Measurements from ENCODE around the gene PLOD3. TPM values are rescaled to one million over a fixed set of nuclear protein-coding genes. Genes with fewer than 3 reads are reported as not detected.
A peak's percentile ranks its signal among the peaks of the same experiment; 100 is the strongest.
"Not testable (repeated sequence)": the region's sequence is repeated elsewhere in the genome, so short reads cannot be mapped to it uniquely, and the experiment has no call there.

Gene PLOD3
- total and polyA plus RNA-seq, 4 donors, result 38.9 to 104 (median 58.2) TPM

GRCh38 chr7:101258243-101258731 is 40.9 kb upstream of the PLOD3 start:
- no peak for TF ChIP-seq CTCF (IDR thresholded peaks at IDR 0.05; ENCODE audit: control extremely low read depth, extremely low read depth)
- Histone ChIP-seq H3K27ac (ENCODE audit: low read depth in 1 of 2, low read length in 1 of 2) (no peak overlapping the region), H3K4me1 (ENCODE audit: control insufficient read depth in 5 of 5, insufficient read depth in 5 of 5, low read length in 5 of 5) (no peaks in the 10 kb centered on the region), H3K9me3 (ENCODE audit: control insufficient read depth in 4 of 4, insufficient read depth in 3 of 4, low read length in 3 of 4) (no peaks in the 10 kb centered on the region), H3K4me3 (no peak overlapping the region), H3K9ac (ENCODE audit: insufficient read depth in 1 of 2, low read length in 2 of 2) (no peak overlapping the region), H3K36me3 (ENCODE audit: control insufficient read depth in 4 of 4, insufficient read depth in 4 of 4, low read length in 4 of 4) (no peaks in the 10 kb centered on the region), H3K27me3 (ENCODE audit: control insufficient read depth in 3 of 3, insufficient read depth in 3 of 3, low read length in 2 of 3) (no peaks in the 10 kb centered on the region)
- peak; percentile 51 to 96 (median 95) for DNase-seq
- WGBS, 2 donors, result 69 to 77% methylated on average over 7 of the region's 7 CpGs
- no peak for ATAC-seq (ENCODE audit: insufficient read depth, low FRiP score)

- WGBS, 2 donors, result 62 to 66% methylated on average over 4 of the region's 4 CpGs
- H3K27me3 ChIP-seq (ENCODE audit: control insufficient read depth in 3 of 3, insufficient read depth in 3 of 3, low read length in 2 of 3), result no peaks in the 10 kb centered on the region
- H3K4me1 ChIP-seq (ENCODE audit: control insufficient read depth in 5 of 5, insufficient read depth in 5 of 5, low read length in 5 of 5), result peaks cover 2 to 7% (median 5%) of the 10 kb centered on the region in 5 donors
- no peak for DNase-seq
- H3K9ac ChIP-seq (ENCODE audit: insufficient read depth in 1 of 2, low read length in 2 of 2), result no peak overlapping the region
- peaks cover 0 to 3% (median 0%) of the 10 kb centered on the region in 4 donors for H3K36me3 ChIP-seq (ENCODE audit: control insufficient read depth in 4 of 4, insufficient read depth in 4 of 4, low read length in 4 of 4)
- H3K4me3 ChIP-seq, result no peak overlapping the region
- no peaks in the 10 kb centered on the region for H3K9me3 ChIP-seq (ENCODE audit: control insufficient read depth in 4 of 4, insufficient read depth in 3 of 4, low read length in 3 of 4)
- H3K27ac ChIP-seq (ENCODE audit: low read depth in 1 of 2, low read length in 1 of 2), result no peak overlapping the region
- no peak for TF ChIP-seq CTCF (IDR thresholded peaks at IDR 0.05; ENCODE audit: control extremely low read depth, extremely low read depth)
- no peak for ATAC-seq (ENCODE audit: insufficient read depth, low FRiP score)
These were observed 38.4 kb upstream of the PLOD3 start for GRCh38 chr7:101255796-101256195.

- WGBS, 2 donors, result 94 to 95% methylated on average over 5 of the region's 5 CpGs
- H3K4me1 ChIP-seq (ENCODE audit: control insufficient read depth in 5 of 5, insufficient read depth in 5 of 5, low read length in 5 of 5); H3K36me3 ChIP-seq (ENCODE audit: control insufficient read depth in 4 of 4, insufficient read depth in 4 of 4, low read length in 4 of 4); H3K9ac ChIP-seq (ENCODE audit: insufficient read depth in 1 of 2, low read length in 2 of 2); DNase-seq; H3K27me3 ChIP-seq (ENCODE audit: control insufficient read depth in 3 of 3, insufficient read depth in 3 of 3, low read length in 2 of 3); H3K27ac ChIP-seq (ENCODE audit: low read depth in 1 of 2, low read length in 1 of 2); H3K4me3 ChIP-seq; H3K9me3 ChIP-seq (ENCODE audit: control insufficient read depth in 4 of 4, insufficient read depth in 3 of 4, low read length in 3 of 4); ATAC-seq (ENCODE audit: insufficient read depth, low FRiP score): not testable (repeated sequence)
These were observed 35.8 kb upstream of the PLOD3 start for GRCh38 chr7:101253199-101253598.

- H3K9ac ChIP-seq (ENCODE audit: insufficient read depth in 1 of 2, low read length in 2 of 2), result peak overlapping the region; percentile 29 to 70
- peak; percentile 100 for ATAC-seq (ENCODE audit: insufficient read depth, low FRiP score)
- H3K4me1 ChIP-seq (ENCODE audit: control insufficient read depth in 5 of 5, insufficient read depth in 5 of 5, low read length in 5 of 5), result peaks cover 2 to 8% (median 5%) of the 10 kb centered on the region in 5 donors
- peak overlapping the region; percentile 80 for H3K4me3 ChIP-seq
- H3K9me3 ChIP-seq (ENCODE audit: control insufficient read depth in 4 of 4, insufficient read depth in 3 of 4, low read length in 3 of 4), result no peaks in the 10 kb centered on the region
- H3K36me3 ChIP-seq (ENCODE audit: control insufficient read depth in 4 of 4, insufficient read depth in 4 of 4, low read length in 4 of 4), result peaks cover 0 to 6% (median 3%) of the 10 kb centered on the region in 4 donors
- 1% methylated on average over 55 of the region's 55 CpGs for WGBS, 2 donors
- H3K27me3 ChIP-seq (ENCODE audit: control insufficient read depth in 3 of 3, insufficient read depth in 3 of 3, low read length in 2 of 3), result no peaks in the 10 kb centered on the region
- DNase-seq, result peak; percentile 98 to 99 (median 98)
- no peak for TF ChIP-seq CTCF (IDR thresholded peaks at IDR 0.05; ENCODE audit: control extremely low read depth, extremely low read depth)
- peak overlapping the region; percentile 29 to 90 for H3K27ac ChIP-seq (ENCODE audit: low read depth in 1 of 2, low read length in 1 of 2)
These were observed 34.7 kb upstream of the PLOD3 start for GRCh38 chr7:101251871-101252659.

Data from lung (tissue), 12 donors.